GM12892 (cell line): ENCODE data around the gene TBC1D5.

Experiments used
- POLR2A ChIP-seq: IDR thresholded peaks from 2 replicates; pipeline ENCODE4 v1.6.1; 2011; ENCODE audit warnings: low read depth, low read length, control low read depth
- POLR2AphosphoS5 ChIP-seq: IDR thresholded peaks from 2 replicates; pipeline ENCODE4 v1.6.1; 2011; ENCODE audit warnings: low read depth, low read length, control low read depth
- TAF1 ChIP-seq: IDR thresholded peaks from 2 replicates; pipeline ENCODE4 v1.6.1; 2011; ENCODE audit warnings: low read depth, mild to moderate bottlenecking, control low read depth, low read length, borderline replicate concordance

- TF ChIP-seq TAF1, result no peak
- no peak for TF ChIP-seq POLR2A
- no peak for TF ChIP-seq POLR2AphosphoS5
These were observed 386.8 kb downstream of the TBC1D5 start for GRCh38 chr3:17355591-17355990.
